IPS-NIHi7 (cell line): ENCODE measurements around the gene ASIC4.

Source experiments
- DNase-seq: peaks from one replicate; pipeline ENCODE4 v3.0.0; 2012; ENCODE audit warnings: mixed read lengths; ENCODE audit errors: extremely low spot score

ASIC4 gene

GRCh38 chr2:219497495-219498279 is 16.6 kb upstream of the ASIC4 start:
- DNase-seq: no peak

- peak; percentile 94 for DNase-seq
Observed at GRCh38 chr2:219498280-219499057, 15.8 kb upstream of the ASIC4 start, which contains the start of gene GMPPA. GMPPA (plus strand) TSS chr2:219498891; CDS start chr2:219499976, 1,085 bp downstream.

DNA sequence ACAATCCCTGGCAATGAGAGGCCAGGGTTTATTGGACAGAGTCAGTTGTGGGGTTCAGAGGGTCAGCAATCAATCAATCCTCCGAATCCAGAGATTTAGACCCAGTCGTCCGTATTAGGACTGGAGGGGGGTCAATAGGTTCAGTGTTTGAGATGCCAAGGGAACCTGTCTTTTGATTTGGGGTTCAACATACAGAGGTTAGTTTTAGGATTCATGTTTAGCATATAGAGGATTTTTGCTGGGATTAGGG is 15.3 kb upstream of the ASIC4 start:
- DNase-seq: no peak

DNA sequence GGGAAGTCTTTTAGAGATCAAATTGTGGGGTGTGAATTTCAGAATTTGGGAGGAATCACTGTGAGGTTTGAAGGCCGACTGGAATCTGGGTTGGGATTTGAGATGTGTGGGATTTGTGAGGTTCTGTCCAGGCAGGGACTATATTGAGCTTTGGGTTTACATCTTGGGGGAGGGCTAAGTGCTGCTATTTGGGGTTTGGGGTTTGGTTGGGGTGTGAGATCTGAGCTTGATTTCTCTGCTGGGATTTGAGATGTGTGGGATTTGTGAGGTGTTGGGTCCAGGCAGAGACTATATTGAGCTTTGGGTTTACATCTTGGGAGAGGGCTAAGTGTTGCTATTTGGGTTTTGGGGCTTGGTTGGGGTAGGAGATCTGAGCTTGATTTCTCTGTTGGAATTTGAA is 14.7 kb upstream of the ASIC4 start:
- DNase-seq: no peak

DNA sequence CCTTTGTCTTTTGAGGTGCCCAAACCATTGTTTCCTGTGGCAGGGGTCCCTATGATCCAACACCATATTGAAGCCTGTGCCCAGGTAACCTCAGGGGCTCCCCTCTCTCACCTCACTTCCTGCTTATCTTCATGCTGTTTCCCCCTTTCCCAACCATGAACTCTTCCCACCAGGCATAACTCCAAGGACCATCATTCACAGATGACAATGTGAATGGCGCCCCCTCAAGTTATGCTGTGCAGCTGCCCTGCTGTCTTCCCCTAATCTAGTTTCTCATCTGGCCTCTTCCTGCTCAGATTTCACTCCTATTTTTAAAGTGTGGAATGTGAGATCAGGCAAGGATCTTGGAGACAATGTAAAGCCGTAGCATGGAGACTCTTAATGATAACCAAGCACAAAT is 14.1 kb upstream of the ASIC4 start:
- no peak for DNase-seq

GRCh38 chr2:219501849-219502248 is 12.4 kb upstream of the ASIC4 start:
- no peak for DNase-seq

GRCh38 chr2:219502618-219503017 is 11.7 kb upstream of the ASIC4 start:
- DNase-seq: no peak

GRCh38 chr2:219505585-219505984 is 8.7 kb upstream of the ASIC4 start:
- no peak for DNase-seq

DNA sequence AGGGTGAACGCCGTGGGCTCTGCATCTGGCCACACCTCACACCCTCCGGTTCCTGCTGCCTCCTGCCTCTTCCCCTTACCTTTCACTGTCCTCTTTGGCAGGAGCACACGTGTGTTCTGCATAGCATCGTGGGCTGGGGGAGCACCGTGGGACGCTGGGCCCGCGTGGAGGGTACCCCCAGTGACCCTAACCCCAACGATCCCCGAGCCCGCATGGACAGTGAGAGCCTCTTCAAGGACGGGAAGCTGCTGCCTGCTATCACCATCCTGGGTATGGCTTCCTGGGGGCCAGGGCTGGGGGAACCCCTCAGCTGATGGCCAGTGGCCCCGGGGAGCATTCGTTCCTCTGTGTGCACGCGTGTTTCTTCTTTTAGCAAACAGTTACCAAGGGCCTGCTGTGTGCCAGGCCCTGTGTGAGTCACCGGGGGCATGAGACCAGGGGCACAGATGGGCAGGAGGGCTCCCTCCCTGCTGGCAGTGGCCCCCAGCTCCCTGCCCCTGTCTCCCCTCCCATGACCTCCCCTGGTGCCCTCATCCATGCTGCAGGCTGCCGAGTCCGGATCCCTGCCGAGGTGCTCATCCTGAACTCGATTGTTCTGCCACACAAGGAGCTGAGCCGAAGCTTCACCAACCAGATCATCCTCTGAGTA is 8.0 kb upstream of the ASIC4 start:
- no peak for DNase-seq

DNA sequence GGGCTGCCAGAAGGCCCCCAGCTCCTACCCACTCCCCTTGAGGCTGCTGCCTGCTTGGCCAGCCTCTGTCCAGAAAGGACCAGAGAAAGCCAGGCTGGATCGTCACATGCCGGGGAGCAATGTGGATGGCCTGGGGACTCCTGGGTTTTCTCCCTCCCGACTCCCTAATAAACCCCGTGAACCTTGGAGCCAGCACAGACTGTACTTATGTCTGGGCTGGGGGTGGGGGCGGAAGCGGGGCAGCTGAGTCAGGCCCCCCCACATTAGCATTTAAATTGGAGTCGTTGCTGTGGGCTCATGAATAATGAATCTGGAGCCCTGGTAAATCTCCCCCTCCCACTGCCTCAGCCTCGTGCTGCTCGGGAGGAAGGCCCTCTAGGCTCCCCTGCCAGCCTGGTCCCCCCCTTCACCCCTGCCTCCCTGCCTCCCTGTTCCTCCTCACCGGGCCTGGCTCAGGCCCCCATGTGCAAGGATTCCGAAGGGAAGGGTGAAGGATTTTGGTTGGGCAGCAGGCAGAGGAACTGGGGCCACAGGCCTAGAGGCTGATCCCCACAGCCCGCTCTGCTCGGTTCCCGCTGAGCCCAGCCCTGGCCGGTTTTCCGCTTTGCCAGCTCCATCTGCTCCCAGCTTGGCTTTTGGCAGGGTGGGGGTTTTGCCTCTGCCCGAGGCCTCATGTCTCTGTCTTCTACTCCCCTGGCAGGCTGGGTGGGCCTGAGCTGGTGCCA is 7.3 kb upstream of the ASIC4 start:
- DNase-seq: no peak

- DNase-seq: no peak
Observed at GRCh38 chr2:219507581-219508443, 6.5 kb upstream of the ASIC4 start.

- no peak for DNase-seq
Observed at GRCh38 chr2:219508444-219508734, 5.9 kb upstream of the ASIC4 start.

DNA sequence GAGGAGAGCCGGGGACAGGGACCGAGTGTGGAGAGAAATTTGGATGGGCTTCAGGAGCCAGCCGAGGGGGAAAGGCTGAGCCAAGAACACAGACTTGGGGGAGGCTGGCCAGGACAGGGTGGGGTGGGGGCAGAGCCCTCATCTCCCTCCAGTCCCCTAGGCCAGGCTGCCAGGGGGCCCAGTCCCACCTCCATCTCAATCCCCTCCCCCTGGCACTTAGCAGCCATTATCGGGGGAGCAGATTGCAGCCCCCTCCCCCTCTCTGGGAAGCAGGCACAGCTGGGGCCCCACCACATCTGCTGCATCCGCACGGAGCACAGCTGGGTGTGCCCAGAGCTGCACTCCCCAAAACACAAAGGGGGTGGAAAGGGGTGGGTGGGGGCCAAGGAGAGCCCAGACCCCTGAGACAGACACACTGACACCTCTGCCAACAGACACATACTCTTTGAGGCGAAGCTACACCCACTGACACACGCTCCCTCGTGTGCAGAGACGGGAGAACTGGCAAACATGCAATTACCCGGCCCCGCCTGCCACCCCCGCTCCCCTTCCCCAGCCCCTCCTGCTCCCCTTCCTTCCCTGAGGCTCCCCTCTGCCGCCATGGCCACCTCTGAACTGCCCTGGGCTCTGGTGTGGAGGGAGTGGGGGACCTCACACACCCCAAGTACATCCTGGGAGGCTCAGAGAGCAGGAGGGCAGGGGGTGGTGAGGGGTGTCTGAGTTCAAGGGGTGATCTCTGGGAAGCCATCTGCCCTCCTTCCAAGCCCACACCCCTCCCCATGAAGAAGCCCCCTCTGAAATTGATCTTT is 5.1 kb upstream of the ASIC4 start:
- no peak for DNase-seq

GRCh38 chr2:219509780-219510511 is 4.3 kb upstream of the ASIC4 start:
- peak; percentile 80 for DNase-seq

DNA sequence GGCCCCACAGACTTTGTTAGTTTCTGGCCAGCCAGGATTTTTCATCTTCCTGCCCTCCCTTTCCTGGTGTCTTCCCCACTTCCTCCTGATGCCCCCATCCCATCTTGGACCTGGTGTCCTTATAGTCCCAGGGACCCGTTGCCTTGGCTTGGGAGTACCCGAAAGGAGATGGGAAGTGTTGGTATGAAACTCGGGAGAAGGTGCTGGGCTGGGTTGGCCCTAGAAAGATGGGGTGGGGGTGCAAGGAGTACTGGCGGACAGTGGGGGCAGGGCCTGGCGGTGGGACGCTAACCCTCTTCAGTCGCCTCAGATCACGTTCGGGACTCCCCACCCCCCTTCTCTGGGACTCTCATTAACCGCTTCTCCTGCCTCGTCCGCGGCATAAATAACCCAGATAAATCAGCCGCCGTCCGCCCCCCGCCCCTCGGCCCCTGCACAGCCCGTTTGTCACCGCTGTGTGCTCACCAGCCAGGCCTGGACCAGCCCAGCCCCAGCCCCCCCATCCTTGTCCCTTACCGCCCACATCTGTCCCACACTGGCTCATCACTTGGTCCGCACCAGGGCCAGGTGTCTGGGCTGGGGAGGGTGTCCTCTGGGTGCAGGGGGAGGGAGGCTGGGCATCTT is 3.7 kb upstream of the ASIC4 start:
- no peak for DNase-seq

DNA sequence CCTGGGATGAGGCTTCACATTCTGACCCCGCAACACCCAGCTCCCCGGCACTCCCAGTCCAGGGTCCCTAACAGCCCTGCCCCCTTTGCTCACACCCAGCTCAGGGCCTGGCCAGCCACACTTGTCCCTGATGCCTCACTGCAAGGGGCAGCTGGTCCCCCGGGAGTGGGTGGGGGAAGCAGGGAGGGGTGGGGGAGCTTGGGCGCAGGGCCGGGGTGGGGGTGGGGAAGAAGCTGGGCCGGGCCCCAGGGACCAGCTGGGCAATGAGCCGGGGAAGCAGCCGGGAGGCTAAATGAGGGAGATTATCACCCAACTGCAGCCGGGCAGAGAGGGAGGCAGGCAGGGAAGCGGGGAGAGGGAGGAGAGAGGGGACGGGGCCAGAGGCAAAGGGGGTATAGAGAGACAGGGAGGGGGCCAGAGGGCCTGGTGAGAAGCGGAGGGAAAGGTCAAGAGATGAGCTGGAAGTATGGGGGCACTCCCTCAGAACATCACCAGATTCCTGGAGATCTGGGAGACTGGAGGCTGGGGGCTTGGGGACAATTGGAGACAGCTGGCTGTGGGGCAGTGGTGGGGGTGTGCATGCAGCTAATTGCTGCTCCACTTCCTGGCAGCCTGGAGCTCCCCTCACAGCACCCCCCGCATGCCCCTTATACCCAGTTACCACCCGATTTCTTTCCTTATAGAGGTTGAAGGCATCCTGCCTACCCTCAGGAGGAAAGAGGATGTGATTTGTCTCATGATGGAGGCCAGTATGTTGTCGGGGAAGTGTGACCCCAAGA is 2.5 kb upstream of the ASIC4 start:
- DNase-seq: no peak

DNA sequence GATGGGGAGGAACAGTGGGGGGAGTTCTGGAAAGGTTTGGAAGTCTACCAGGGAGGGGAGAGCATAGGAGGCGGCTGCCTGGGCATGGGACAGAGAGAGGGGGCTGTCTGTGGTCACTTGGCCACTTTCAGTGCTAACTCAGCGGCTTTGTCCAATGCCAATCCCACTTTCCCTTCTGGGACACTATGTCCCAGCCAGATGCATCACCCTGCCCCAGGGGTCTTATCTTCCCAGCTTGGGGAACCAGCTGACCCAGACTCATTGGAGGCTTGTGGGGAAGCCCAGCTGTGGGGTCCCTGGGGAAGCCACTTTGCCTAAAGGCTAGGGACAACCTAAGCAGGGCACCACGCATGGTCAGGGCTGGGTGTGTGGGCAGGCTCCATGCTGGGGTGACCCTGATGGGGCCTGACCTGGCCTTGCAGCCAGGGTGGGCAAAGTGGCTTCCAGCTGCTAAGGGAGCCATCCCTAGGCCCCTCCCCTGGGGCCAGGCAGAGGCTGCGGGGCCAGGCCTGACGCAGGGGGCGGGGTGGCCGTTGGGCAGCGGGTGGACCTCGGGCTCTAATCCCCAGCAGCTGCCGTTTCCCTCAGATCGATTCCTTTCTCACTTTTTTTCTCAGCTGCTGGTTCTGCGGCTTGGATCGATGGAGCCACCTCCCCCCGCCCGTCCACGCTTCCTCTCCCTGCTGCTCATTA is 1.6 kb upstream of the ASIC4 start:
- DNase-seq: no peak

GRCh38 chr2:219513787-219514186 is 495 bp upstream of the ASIC4 start:
- DNase-seq: no peak
